Caki2 (cell line): ENCODE data around the gene AJAP1. TPM values are rescaled to one million over a fixed set of nuclear protein-coding genes. Genes with fewer than 3 reads are reported as not detected.

Experiments used
- DNase-seq: peaks from one replicate; pipeline ENCODE4 v3.0.0-alpha.2; 2015; ENCODE audit warnings: low read depth
- in situ Hi-C: cut with HindIII; loops from 2 replicates; pipeline ENCODE4 v1.10.0; 2016; ENCODE audit warnings: low sequenced_read_pairs, low pct_unique_long_range_greater_than_20kb, mixed read lengths
- total RNA-seq: library from RNA; depleted of rRNA; stranded (reverse); fragments of >200 nt; shearing (Covaris generic); gene quantifications from 2 replicates; pipeline ENCODE4 v1.2.3, GENCODE V29; 2014; ENCODE audit warnings: low replicate concordance

AJAP1 gene
- total RNA-seq, 1 experiment from 2014 or later: 6.5 TPM

DNA sequence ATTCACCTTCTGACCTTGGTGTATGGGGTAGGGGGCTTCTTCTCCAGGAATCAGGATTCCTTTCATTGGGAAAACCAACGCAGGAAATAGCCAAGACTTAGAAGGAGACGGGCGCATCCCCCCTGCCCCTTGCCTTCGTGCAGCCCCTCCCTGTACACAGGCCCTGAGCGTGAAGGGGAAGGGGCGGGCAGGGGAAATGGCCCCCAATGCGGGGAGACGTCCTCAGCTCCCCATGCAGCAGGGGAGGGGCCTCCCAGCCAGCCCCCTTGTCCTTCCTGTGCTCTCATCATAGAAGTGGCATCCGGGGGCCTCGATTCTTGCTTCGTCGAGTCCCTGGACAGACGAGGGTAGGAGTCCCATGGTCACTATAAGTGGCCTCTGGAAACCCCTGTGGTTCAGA is 116.9 kb downstream of the AJAP1 start:
- in situ Hi-C loops: no loop called here
- DNase-seq: no peak

GRCh38 chr1:4771721-4772120 is 117.3 kb downstream of the AJAP1 start:
- in situ Hi-C loops: no loop called here
- DNase-seq: no peak

- in situ Hi-C loops: no loop called here
- no peak for DNase-seq
Observed at GRCh38 chr1:4772294-4773010, 118.0 kb downstream of the AJAP1 start.

DNA sequence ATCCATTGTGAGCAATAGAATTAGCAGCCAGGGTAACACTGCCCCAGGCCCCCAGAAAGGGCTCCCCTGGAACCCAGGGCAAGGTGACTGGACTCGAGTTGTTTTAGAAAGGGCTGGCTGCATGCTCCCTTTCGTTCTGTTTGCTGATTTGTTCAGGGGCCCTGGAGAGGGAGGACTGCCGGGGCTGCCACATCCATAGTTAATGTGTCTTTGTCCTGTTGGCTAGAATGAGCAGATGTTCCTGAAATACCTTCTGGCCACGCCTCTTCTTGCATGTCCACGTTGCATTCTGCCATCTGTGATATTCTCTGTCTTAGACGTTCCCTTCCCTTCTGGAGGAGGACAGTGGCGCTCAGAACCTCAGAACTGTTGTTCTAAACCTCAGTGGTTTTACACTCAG is 118.8 kb downstream of the AJAP1 start:
- no peak for DNase-seq
- in situ Hi-C loops: no loop called here

- no peak for DNase-seq
Observed at GRCh38 chr1:4775506-4775905, 121.1 kb downstream of the AJAP1 start.

DNA sequence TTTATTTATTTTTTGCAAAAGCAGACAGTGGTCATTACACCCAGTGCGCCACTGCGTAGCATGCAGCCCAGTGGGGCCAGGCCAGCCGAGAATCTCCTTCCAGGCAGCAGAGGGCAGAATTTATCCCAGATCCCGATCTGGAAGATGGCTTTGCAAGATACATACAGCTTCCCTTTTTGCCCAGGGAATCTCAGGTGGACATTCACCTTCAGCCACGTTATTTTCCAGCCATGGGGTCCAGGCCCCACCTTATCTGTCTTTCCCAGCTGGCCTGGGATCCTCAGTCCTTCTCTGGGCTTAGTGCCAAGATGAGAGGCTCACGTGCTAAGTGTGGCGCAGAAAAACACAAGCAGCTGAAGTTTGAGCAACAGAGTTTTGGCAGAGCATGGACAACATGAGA is 123.6 kb downstream of the AJAP1 start:
- no peak for DNase-seq

More at GRCh38 chr1:4775506-4775905, 121.1 kb downstream of the AJAP1 start:
- in situ Hi-C loops: no loop called here

DNA sequence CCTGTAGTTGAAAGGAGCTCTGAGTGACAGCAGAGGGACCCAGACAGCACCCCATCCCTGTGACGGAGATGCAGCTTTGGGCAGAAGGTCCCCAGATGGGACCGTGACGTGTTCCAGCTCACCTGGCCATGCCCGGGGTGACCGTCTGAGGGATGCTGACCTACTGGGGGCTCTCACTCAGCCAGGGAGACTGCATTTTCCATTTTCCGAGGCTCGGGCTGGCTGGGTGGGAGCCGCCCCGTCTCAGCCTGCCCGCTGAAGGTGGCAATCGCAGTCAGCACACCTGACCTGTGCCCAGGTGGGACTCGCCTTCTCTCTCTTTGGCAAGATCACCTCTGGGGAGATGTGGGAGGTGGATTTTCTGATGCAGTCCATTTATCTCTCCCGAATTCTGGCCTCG is 127.2 kb downstream of the AJAP1 start:
- DNase-seq: no peak
- in situ Hi-C loops: no loop called here

More for the DNA sequence above, 123.6 kb downstream of the AJAP1 start:
- in situ Hi-C loops: no loop called here

GRCh38 chr1:4784761-4785160 is 130.4 kb downstream of the AJAP1 start:
- DNase-seq: no peak
- in situ Hi-C loops: no loop called here

- in situ Hi-C loops: no loop called here
- DNase-seq: no peak
Observed at GRCh38 chr1:4786055-4786454, 131.6 kb downstream of the AJAP1 start.

GRCh38 chr1:4787551-4787950 is 133.1 kb downstream of the AJAP1 start:
- DNase-seq: no peak
- in situ Hi-C loops: no loop called here

- DNase-seq: no peak
- in situ Hi-C loops: no loop called here
Observed at GRCh38 chr1:4792565-4792964, 138.2 kb downstream of the AJAP1 start.

GRCh38 chr1:4794020-4794780 is 139.8 kb downstream of the AJAP1 start:
- DNase-seq: no peak
- in situ Hi-C loops: no loop called here

DNA sequence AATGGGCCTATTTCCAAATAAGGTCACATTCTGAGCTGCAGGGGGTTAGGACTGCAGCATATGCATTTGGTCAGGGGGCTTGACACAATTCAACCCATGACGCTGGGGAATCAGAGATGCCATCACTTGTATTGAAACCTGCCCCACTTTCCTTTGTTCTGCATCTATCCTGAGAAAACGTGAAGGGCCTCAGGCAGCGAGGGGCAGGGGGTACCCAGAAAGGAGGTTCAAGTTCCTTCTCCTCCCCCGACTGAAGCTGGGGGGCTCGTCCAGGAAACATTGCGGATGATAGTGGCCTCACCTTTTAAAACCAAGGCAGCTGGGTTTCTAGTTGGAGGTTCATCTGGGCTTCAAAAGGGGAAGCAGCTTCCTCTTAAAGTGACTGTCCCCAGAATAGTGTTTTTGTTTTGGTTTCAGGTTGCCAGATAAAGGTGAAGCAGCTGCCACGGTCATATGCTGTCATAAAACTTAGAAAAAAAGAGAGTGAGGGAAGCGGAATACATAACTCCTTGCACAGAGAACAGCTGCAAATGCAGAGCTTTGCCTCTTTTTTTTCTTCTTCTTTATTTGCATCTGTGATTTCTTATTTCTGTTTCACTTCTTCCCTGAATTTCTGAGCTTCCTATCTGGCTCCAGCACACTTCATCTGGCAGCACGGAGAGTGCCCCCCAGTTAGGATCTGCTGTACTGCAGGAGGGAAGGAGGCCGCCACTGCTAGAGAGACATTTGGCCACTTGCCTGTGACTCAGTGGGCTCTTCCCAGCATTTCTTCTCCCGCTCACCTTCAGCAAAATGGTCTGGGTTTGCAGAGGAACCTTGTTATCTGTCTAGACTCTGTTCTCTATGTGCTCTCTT is 142.0 kb downstream of the AJAP1 start:
- in situ Hi-C loops: no loop called here
- no peak for DNase-seq

GRCh38 chr1:4797016-4797410 is 142.6 kb downstream of the AJAP1 start:
- in situ Hi-C loops: no loop called here
- no peak for DNase-seq

DNA sequence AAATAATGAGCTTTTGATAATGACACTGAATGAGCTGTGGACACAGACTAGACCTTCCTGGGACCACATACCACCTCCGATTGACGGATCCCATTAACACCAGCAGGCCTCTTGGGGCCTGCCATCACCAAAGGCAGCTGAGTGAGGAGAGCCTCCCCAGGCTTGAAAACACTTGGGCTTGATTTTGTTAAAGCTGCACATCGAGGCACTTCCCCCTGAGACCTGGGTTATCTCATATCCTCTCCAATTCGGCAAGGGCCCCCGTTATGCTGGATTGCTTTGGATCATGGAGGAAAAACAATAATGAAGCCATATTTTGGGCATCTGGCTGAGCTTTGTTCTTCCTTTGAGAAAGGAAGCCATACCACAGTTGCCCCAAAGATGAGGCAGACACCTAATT is 143.0 kb downstream of the AJAP1 start:
- in situ Hi-C loops: no loop called here

DNA sequence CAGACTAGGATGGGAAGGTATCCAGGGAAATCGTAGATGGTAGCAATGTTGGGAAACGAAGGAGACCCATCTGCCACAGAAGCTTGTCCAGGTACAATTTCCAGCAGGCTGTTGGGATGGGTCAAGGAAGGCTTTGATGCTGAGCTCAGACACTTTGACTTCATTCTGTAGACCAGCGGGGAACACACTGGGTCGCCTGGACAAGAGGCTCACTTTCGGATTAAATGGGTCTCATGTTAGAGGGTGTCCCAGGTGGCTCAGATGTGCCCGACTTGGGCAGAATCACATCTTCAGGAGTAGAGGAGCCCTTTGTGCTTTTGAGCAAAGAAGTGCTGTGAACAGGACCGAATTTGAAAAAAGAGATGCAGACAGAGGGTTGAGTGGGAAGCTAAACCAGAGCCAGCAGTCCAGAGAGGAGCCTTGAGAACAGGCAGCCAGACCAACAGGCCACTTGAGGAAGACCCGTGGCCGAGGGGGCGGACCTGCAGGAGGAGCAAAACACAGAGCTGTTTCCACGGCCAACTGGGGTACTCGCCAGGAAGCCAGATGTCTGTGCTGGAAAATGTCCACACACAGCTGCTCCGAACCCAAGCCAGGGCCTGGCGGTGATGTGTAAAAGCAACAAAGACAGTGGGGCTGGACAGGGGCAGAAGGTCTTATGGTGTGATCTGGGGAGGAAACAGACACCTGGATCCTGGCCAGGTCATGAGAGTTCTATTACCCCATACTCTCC is 146.9 kb downstream of the AJAP1 start:
- in situ Hi-C loops: no loop called here
- no peak for DNase-seq

More for the DNA sequence above, 143.0 kb downstream of the AJAP1 start:
- no peak for DNase-seq

DNA sequence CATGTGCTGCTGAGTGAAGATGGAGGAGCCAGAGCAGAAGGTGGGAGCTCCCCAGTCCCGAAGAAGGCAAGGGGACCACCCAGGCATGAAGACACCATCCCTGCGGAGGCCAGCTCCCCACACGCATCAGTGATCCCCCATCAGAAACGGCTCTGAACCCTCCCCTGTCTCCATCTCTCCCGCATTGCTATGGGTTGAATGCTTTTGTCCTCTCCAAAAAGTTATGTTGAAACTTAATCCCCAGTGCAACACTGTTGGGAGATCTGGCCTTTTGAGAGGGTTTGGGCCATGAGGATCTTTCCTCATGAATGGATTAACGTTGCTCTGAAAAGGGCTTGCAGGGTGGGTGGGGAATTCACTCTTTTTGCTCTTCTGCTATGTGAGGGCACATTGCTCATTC is 147.6 kb downstream of the AJAP1 start:
- no peak for DNase-seq
- in situ Hi-C loops: no loop called here

- in situ Hi-C loops: no loop called here
- no peak for DNase-seq
Observed at GRCh38 chr1:4803335-4803734, 148.9 kb downstream of the AJAP1 start.
